K562 (cell line): ENCODE results near the gene SIGMAR1.

Experiments used
- ARID1B ChIP-seq: fragments of 450-650 bp; IDR thresholded peaks from 2 replicates; pipeline ENCODE4 v1.6.1; 2016; ENCODE audit warnings: antibody characterized with exemption, mild to moderate bottlenecking, inconsistent platforms
- NFYB ChIP-seq: IDR thresholded peaks from 2 replicates; pipeline ENCODE4 v1.6.1; 2011; ENCODE audit warnings: mild to moderate bottlenecking, moderate library complexity; ENCODE audit not compliant: insufficient read length; ENCODE audit errors: extremely low read depth
- NRF1 ChIP-seq, 2 experiments: fragments of 450-650 bp; IDR thresholded peaks in 1 of 2; conservative IDR thresholded peaks in 1 of 2; 2 replicates each; pipeline ENCODE4 v1.6.1; 2014; ENCODE audit warnings: mild to moderate bottlenecking in 2 of 2
- POLR2A ChIP-seq: fragments of 450-650 bp; conservative IDR thresholded peaks from 2 replicates; pipeline ENCODE4 v1.6.1; 2016
- SAP30 ChIP-seq: fragments of 200-600 bp; sonication (generic); IDR thresholded peaks from 2 replicates; pipeline ENCODE4 v1.6.1; 2012; ENCODE audit warnings: borderline replicate concordance, low read depth, mild to moderate bottlenecking, moderate library complexity, low read length, control low read depth, inconsistent platforms; ENCODE audit not compliant: insufficient read depth, poor library complexity, severe bottlenecking
- SMC3 ChIP-seq: conservative IDR thresholded peaks from 2 replicates; pipeline ENCODE4 v1.6.1; 2011; ENCODE audit warnings: low read depth, low read length, improper control_type of control experiment; ENCODE audit not compliant: insufficient read depth
- TARDBP ChIP-seq: fragments of 450-650 bp; IDR thresholded peaks from 2 replicates; pipeline ENCODE4 v1.6.1; 2016
- TF ChIP-seq, protein P1 (sequence below), 3 experiments: IDR thresholded peaks in 2 of 3; conservative IDR thresholded peaks in 1 of 3; 2 replicates each; pipeline ENCODE4 v1.5.1; 2011 to 2012; ENCODE audit warnings: low read length in 3 of 3, mild to moderate bottlenecking in 3 of 3, control low read depth in 2 of 3, improper control_type of control experiment in 1 of 3, inconsistent platforms in 1 of 3, low read depth in 1 of 3, mixed read lengths in 1 of 3, moderate library complexity in 1 of 3; ENCODE audit not compliant: insufficient read depth in 2 of 3
- TF ChIP-seq, protein P2 (sequence below): sonication (generic); formaldehyde crosslinking; IDR thresholded peaks from 2 replicates; pipeline ENCODE4 v1.8.0; 2022; ENCODE audit warnings: mild to moderate bottlenecking, missing genetic modification reagents
- TF ChIP-seq, protein P3 (sequence below): fragments of 450-650 bp; IDR thresholded peaks from 2 replicates; pipeline ENCODE4 v1.7.1; 2018; ENCODE audit warnings: mild to moderate bottlenecking, low read depth; ENCODE audit not compliant: partially characterized antibody

DNA sequence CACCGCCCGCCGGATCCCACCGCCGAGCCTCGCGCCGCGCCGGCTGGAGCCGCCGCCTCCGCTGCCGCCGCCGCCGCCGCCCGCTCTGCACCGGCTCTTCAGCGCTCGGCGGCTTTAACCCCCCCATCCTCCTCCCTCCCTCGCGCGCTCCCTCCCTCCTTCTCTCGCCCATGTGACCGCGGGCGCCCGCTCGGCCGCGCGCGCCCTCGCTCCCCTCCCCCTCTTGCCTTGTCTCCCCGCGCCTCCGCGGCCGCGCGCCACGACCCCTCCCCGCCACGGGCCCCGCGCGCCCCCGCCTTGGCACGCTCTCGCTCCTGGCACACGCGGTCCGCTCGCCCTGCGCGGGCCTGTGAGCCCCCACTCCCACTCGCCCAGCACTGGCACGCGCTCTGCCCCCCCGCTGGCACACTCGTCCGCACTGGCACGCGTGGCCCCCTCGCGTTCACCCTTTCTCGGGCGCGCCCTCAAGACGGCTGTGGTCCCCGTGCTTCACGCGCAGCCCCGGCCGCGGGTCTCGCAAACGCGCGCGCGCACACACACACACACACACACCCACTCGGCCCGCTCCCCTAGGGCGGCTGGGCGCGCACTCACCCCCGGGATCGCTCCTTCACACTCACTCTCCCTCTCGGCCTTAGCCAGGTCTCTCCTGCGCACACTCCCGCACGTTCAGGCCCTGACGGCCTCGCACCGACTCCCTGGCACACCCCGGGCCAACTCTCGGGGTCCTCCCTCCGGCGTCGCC, 47.8 kb downstream of the SIGMAR1 start, which contains the start of gene CNTFR:
- TF ChIP-seq, protein P1, sequence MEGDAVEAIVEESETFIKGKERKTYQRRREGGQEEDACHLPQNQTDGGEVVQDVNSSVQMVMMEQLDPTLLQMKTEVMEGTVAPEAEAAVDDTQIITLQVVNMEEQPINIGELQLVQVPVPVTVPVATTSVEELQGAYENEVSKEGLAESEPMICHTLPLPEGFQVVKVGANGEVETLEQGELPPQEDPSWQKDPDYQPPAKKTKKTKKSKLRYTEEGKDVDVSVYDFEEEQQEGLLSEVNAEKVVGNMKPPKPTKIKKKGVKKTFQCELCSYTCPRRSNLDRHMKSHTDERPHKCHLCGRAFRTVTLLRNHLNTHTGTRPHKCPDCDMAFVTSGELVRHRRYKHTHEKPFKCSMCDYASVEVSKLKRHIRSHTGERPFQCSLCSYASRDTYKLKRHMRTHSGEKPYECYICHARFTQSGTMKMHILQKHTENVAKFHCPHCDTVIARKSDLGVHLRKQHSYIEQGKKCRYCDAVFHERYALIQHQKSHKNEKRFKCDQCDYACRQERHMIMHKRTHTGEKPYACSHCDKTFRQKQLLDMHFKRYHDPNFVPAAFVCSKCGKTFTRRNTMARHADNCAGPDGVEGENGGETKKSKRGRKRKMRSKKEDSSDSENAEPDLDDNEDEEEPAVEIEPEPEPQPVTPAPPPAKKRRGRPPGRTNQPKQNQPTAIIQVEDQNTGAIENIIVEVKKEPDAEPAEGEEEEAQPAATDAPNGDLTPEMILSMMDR (IDR thresholded peaks at IDR 0.05 in 2 of 3, conservative IDR thresholded peaks at IDR 0.05 in 1 of 3; ENCODE audit: insufficient read depth in 2 of 3, low read depth in 1 of 3, low read length in 3 of 3) = no peak
- TF ChIP-seq SAP30 (no peak), NFYB (no peak), SMC3 (no peak), TARDBP (no peak), ARID1B (no peak), NRF1 (conservative IDR thresholded peaks at IDR 0.05 in 1 of 2, IDR thresholded peaks at IDR 0.05 in 1 of 2) (0 out of 4 replicates have a peak, but pooled peaks of 1 of the 2 experiments have one; percentile 17), POLR2A (no peak)
- TF ChIP-seq, protein P2, sequence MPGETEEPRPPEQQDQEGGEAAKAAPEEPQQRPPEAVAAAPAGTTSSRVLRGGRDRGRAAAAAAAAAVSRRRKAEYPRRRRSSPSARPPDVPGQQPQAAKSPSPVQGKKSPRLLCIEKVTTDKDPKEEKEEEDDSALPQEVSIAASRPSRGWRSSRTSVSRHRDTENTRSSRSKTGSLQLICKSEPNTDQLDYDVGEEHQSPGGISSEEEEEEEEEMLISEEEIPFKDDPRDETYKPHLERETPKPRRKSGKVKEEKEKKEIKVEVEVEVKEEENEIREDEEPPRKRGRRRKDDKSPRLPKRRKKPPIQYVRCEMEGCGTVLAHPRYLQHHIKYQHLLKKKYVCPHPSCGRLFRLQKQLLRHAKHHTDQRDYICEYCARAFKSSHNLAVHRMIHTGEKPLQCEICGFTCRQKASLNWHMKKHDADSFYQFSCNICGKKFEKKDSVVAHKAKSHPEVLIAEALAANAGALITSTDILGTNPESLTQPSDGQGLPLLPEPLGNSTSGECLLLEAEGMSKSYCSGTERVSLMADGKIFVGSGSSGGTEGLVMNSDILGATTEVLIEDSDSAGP (CRISPR knock-in tag) = no peak
- TF ChIP-seq, protein P3, sequence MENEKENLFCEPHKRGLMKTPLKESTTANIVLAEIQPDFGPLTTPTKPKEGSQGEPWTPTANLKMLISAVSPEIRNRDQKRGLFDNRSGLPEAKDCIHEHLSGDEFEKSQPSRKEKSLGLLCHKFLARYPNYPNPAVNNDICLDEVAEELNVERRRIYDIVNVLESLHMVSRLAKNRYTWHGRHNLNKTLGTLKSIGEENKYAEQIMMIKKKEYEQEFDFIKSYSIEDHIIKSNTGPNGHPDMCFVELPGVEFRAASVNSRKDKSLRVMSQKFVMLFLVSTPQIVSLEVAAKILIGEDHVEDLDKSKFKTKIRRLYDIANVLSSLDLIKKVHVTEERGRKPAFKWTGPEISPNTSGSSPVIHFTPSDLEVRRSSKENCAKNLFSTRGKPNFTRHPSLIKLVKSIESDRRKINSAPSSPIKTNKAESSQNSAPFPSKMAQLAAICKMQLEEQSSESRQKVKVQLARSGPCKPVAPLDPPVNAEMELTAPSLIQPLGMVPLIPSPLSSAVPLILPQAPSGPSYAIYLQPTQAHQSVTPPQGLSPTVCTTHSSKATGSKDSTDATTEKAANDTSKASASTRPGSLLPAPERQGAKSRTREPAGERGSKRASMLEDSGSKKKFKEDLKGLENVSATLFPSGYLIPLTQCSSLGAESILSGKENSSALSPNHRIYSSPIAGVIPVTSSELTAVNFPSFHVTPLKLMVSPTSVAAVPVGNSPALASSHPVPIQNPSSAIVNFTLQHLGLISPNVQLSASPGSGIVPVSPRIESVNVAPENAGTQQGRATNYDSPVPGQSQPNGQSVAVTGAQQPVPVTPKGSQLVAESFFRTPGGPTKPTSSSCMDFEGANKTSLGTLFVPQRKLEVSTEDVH = no peak
